HEK293 (cell line): ENCODE data around the gene RHBDL3.

ENCODE experiments used
- CTCF ChIA-PET: fragments of 350-600 bp; formaldehyde crosslinking; extraction: SDS; loops from one replicate; lab custom pipeline; 2021; ENCODE audit warnings: antibody characterized with exemption; lab: Yijun Ruan, JAX
- POLR2A ChIA-PET: fragments of 300-600 bp; formaldehyde crosslinking; extraction: SDS; loops from one replicate; lab custom pipeline; 2020; ENCODE audit warnings: antibody characterized with exemption, inconsistent platforms; lab: Yijun Ruan, JAX
- H3K27ac ChIP-seq: fragments of 200-500 bp; sonication (Bioruptor generic); 2 replicates; pipeline ENCODE4 v1.5.1; 2014; ENCODE audit warnings: low read depth, low read length, control low read depth, inconsistent platforms; ENCODE audit errors: extremely low read depth
- H3K36me3 ChIP-seq, 2 experiments: fragments of 200-500 bp in 1 of 2; sonication (Bioruptor generic) in 1 of 2; 1 replicate in 1 of 2; 2 replicates in 1 of 2; pipeline ENCODE4 v1.5.1; 2014 to 2017; ENCODE audit warnings: inconsistent platforms in 2 of 2, low read length in 2 of 2; ENCODE audit not compliant: control insufficient read depth in 2 of 2, insufficient read depth in 1 of 2
- H3K4me1 ChIP-seq: fragments of 200-500 bp; sonication (Bioruptor generic); 2 replicates; pipeline ENCODE4 v1.5.1; 2014; ENCODE audit warnings: mild to moderate bottlenecking, low read length, inconsistent platforms; ENCODE audit not compliant: control insufficient read depth, insufficient read depth
- H3K4me3 ChIP-seq: 2 replicates; pipeline ENCODE4 v1.5.1; 2011; ENCODE audit warnings: low read depth, mild to moderate bottlenecking, control low read depth, low read length, moderate library complexity
- H3K9me3 ChIP-seq: fragments of 200-500 bp; sonication (Bioruptor generic); 2 replicates; pipeline ENCODE4 v1.5.1; 2014; ENCODE audit warnings: low read depth, low read length, inconsistent platforms; ENCODE audit not compliant: control insufficient read depth, insufficient read depth
- BCL11B ChIP-seq: fragments of 450-650 bp; formaldehyde crosslinking; IDR thresholded peaks from 2 replicates; pipeline ENCODE4 v1.5.1; 2016; ENCODE audit warnings: low read depth, missing biosample characterization, missing genetic modification characterization
- CTCF ChIP-seq: fragments of 450-650 bp; formaldehyde crosslinking; IDR thresholded peaks from 2 replicates; pipeline ENCODE4 v1.5.1; 2016; ENCODE audit warnings: missing biosample characterization, missing genetic modification characterization
- GLIS1 ChIP-seq: fragments of 450-650 bp; formaldehyde crosslinking; IDR thresholded peaks from 2 replicates; pipeline ENCODE4 v1.5.1; 2016; ENCODE audit warnings: missing biosample characterization, missing genetic modification characterization
- GLIS2 ChIP-seq: fragments of 450-650 bp; formaldehyde crosslinking; IDR thresholded peaks from 2 replicates; pipeline ENCODE4 v1.5.1; 2016; ENCODE audit warnings: missing biosample characterization, missing genetic modification characterization
- KLF9 ChIP-seq: fragments of 450-650 bp; formaldehyde crosslinking; IDR thresholded peaks from 2 replicates; pipeline ENCODE4 v1.5.1; 2016; ENCODE audit warnings: missing biosample characterization, missing genetic modification characterization, low read depth
- MZF1 ChIP-seq: fragments of 450-650 bp; formaldehyde crosslinking; IDR thresholded peaks from 2 replicates; pipeline ENCODE4 v1.5.1; 2017; ENCODE audit warnings: missing biosample characterization, missing genetic modification characterization, borderline replicate concordance
- PRDM1 ChIP-seq: fragments of 450-650 bp; formaldehyde crosslinking; IDR thresholded peaks from 2 replicates; pipeline ENCODE4; 2016; ENCODE audit warnings: missing biosample characterization, missing genetic modification characterization
- SCRT2 ChIP-seq: fragments of 450-650 bp; formaldehyde crosslinking; IDR thresholded peaks from 2 replicates; pipeline ENCODE4 v1.5.1; 2016; ENCODE audit warnings: missing biosample characterization, missing genetic modification characterization
- WT1 ChIP-seq: fragments of 450-650 bp; formaldehyde crosslinking; IDR thresholded peaks from 2 replicates; pipeline ENCODE4 v1.5.1; 2016; ENCODE audit warnings: missing biosample characterization, missing genetic modification characterization
- ZBTB11 ChIP-seq: fragments of 450-650 bp; formaldehyde crosslinking; conservative IDR thresholded peaks from 2 replicates; pipeline ENCODE4 v1.5.1; 2016; ENCODE audit warnings: low read depth, missing biosample characterization, missing genetic modification characterization
- ZEB2 ChIP-seq: fragments of 450-650 bp; formaldehyde crosslinking; IDR thresholded peaks from 2 replicates; pipeline ENCODE4 v1.5.1; 2016; ENCODE audit warnings: missing biosample characterization, missing genetic modification characterization
- ZNF112 ChIP-seq: fragments of 450-650 bp; formaldehyde crosslinking; IDR thresholded peaks from 2 replicates; pipeline ENCODE4 v1.5.0; 2017; ENCODE audit warnings: missing biosample characterization, missing genetic modification characterization
- ZNF175 ChIP-seq: fragments of 450-650 bp; formaldehyde crosslinking; IDR thresholded peaks from 2 replicates; pipeline ENCODE4 v1.5.1; 2016; ENCODE audit warnings: missing biosample characterization, missing genetic modification characterization
- ZNF24 ChIP-seq: fragments of 450-650 bp; formaldehyde crosslinking; IDR thresholded peaks from 2 replicates; pipeline ENCODE4 v1.5.1; 2016; ENCODE audit warnings: missing biosample characterization, missing genetic modification characterization
- ZNF341 ChIP-seq: fragments of 450-650 bp; formaldehyde crosslinking; IDR thresholded peaks from 2 replicates; pipeline ENCODE4; 2016; ENCODE audit warnings: low read depth, missing biosample characterization, missing genetic modification characterization
- ZNF350 ChIP-seq: fragments of 450-650 bp; formaldehyde crosslinking; IDR thresholded peaks from 2 replicates; pipeline ENCODE4 v1.5.0; 2017; ENCODE audit warnings: missing biosample characterization, mild to moderate bottlenecking, missing genetic modification characterization
- ZNF362 ChIP-seq: fragments of 450-650 bp; formaldehyde crosslinking; IDR thresholded peaks from 2 replicates; pipeline ENCODE4 v1.5.1; 2016; ENCODE audit warnings: missing biosample characterization, missing genetic modification characterization
- ZNF394 ChIP-seq: fragments of 450-650 bp; formaldehyde crosslinking; IDR thresholded peaks from 2 replicates; pipeline ENCODE4 v1.5.1; 2016; ENCODE audit warnings: missing biosample characterization, missing genetic modification characterization, mild to moderate bottlenecking, moderate library complexity, borderline replicate concordance
- ZNF544 ChIP-seq: fragments of 450-650 bp; formaldehyde crosslinking; IDR thresholded peaks from 2 replicates; pipeline ENCODE4 v1.5.0; 2017; ENCODE audit warnings: missing biosample characterization, missing genetic modification characterization
- ZNF558 ChIP-seq: fragments of 450-650 bp; formaldehyde crosslinking; IDR thresholded peaks from 2 replicates; pipeline ENCODE4 v1.5.1; 2016; ENCODE audit warnings: missing biosample characterization, missing genetic modification characterization
- ZNF580 ChIP-seq: fragments of 450-650 bp; formaldehyde crosslinking; IDR thresholded peaks from 2 replicates; pipeline ENCODE4 v1.5.1; 2016; ENCODE audit warnings: missing biosample characterization, missing genetic modification characterization
- ZNF623 ChIP-seq: fragments of 450-650 bp; formaldehyde crosslinking; IDR thresholded peaks from 2 replicates; pipeline ENCODE4 v1.5.1; 2016; ENCODE audit warnings: missing biosample characterization, missing genetic modification characterization
- ZNF629 ChIP-seq: fragments of 450-650 bp; formaldehyde crosslinking; IDR thresholded peaks from 2 replicates; pipeline ENCODE4 v1.5.1; 2017; ENCODE audit warnings: missing biosample characterization, missing genetic modification characterization
- ZNF658 ChIP-seq: fragments of 450-650 bp; formaldehyde crosslinking; IDR thresholded peaks from 2 replicates; pipeline ENCODE4; 2016; ENCODE audit warnings: missing biosample characterization, missing genetic modification characterization
- ZNF660 ChIP-seq: fragments of 450-650 bp; IDR thresholded peaks from 2 replicates; pipeline ENCODE4 v1.5.1; 2018; ENCODE audit warnings: missing biosample characterization, mild to moderate bottlenecking, missing genetic modification characterization
- ZXDB ChIP-seq: fragments of 450-650 bp; formaldehyde crosslinking; IDR thresholded peaks from 2 replicates; pipeline ENCODE4 v1.5.1; 2016; ENCODE audit warnings: missing biosample characterization, missing genetic modification characterization

The RHBDL3 gene

GRCh38 chr17:32297424-32297823, 31.8 kb downstream of the RHBDL3 start:
- H3K36me3 ChIP-seq, result peaks cover 0 to 8% of the 10 kb centered on the region in 2 experiments; a peak in 2 of 3 replicates
- no peak overlapping the region for H3K27ac ChIP-seq
- POLR2A ChIA-PET, result interaction anchor here (0.8 kb wide), 1 partner anchor 9 kb away, joined by 6 read pairs; no protein-coding TSS in a partner anchor
- no peaks in the 10 kb centered on the region for H3K9me3 ChIP-seq
- no peak for TF ChIP-seq ZNF544 (tag by site-specific recombination)
- no peak for TF ChIP-seq BCL11B (tag by site-specific recombination)
- TF ChIP-seq ZNF362 (tag by site-specific recombination), result peak; percentile 85
- H3K4me1 ChIP-seq, result peaks cover 23% of the 10 kb centered on the region
- no peak overlapping the region for H3K4me3 ChIP-seq
- CTCF ChIA-PET, result interaction anchor here (1.0 to 2.3 kb wide), 2 partner anchors 22 to 45 kb away, joined by 4 to 7 read pairs; no protein-coding TSS in a partner anchor

- Histone ChIP-seq H3K4me1 (peaks cover 26% of the 10 kb centered on the region), H3K4me3 (no peak overlapping the region), H3K36me3 (peaks cover 0 to 8% of the 10 kb centered on the region in 2 experiments; a peak in 2 of 3 replicates), H3K9me3 (no peaks in the 10 kb centered on the region)
- POLR2A ChIA-PET, result no interaction called here
- CTCF ChIA-PET, result interaction anchor here (1.0 to 2.3 kb wide), 3 partner anchors 22 to 45 kb away, joined by 3 to 7 read pairs (median 4); no protein-coding TSS in a partner anchor
- TF ChIP-seq ZNF112 (tag by site-specific recombination) (no peak), ZNF394 (tag by site-specific recombination) (no peak), ZEB2 (tag by site-specific recombination) (0 out of 2 replicates have a peak, but pooled peaks have one; percentile 9), MZF1 (tag by site-specific recombination) (no peak), ZNF660 (tag by site-specific recombination) (no peak), ZNF558 (tag by site-specific recombination) (no peak), ZNF629 (tag by site-specific recombination) (no peak), GLIS1 (no peak), ZNF24 (tag by site-specific recombination) (peak; percentile 96), ZNF580 (tag by site-specific recombination) (no peak), ZNF350 (tag by site-specific recombination) (no peak), ZNF623 (no peak), ZNF175 (tag by site-specific recombination) (no peak)
- TF ChIP-seq, all 188 proteins: peak for 2
- H3K27ac ChIP-seq, result peak overlapping the region; percentile 89; the same call in 1 of the 2 replicates
Measured at GRCh38 chr17:32297860-32298259, 32.2 kb downstream of the RHBDL3 start.

GRCh38 chr17:32298298-32298697, 32.7 kb downstream of the RHBDL3 start:
- H3K9me3 ChIP-seq, result no peaks in the 10 kb centered on the region
- CTCF ChIA-PET, result interaction anchor here (1.1 kb wide), 1 partner anchor 46 kb away, joined by 3 read pairs; no protein-coding TSS in a partner anchor
- POLR2A ChIA-PET, result no interaction called here
- H3K4me1 ChIP-seq, result peaks cover 31% of the 10 kb centered on the region
- peaks cover 0 to 8% of the 10 kb centered on the region in 2 experiments; a peak in 2 of 3 replicates for H3K36me3 ChIP-seq
- no peak overlapping the region for H3K4me3 ChIP-seq
- H3K27ac ChIP-seq, result peak overlapping the region; percentile 89
- TF ChIP-seq CTCF (peak; percentile 82), WT1 (tag by site-specific recombination) (no peak), ZNF658 (tag by site-specific recombination) (no peak), SCRT2 (tag by site-specific recombination) (peak; percentile 79), ZNF341 (peak; percentile 83), GLIS2 (tag by site-specific recombination) (no peak), KLF9 (peak; percentile 43; the same call in 1 of the 2 replicates), ZBTB11 (tag by site-specific recombination) (peak; percentile 73), PRDM1 (tag by site-specific recombination) (no peak), ZXDB (no peak)
